WTC11 (cell line): ENCODE measurements around the gene PDIK1L. TPM values are rescaled to one million over a fixed set of nuclear protein-coding genes. Genes with fewer than 3 reads are reported as not detected.
"Not testable (repeated sequence)": the region's sequence is repeated elsewhere in the genome, so short reads cannot be mapped to it uniquely, and the experiment has no call there.

Source experiments
- ATAC-seq: fragments of 200-7000 bp; cut with Tn5 transposase; 2 replicates; pipeline ENCODE4 v1.10.0; 2021; ENCODE audit warnings: mild to moderate bottlenecking, moderate library complexity
- CTCF ChIA-PET: fragments of 300-600 bp; sonication (Branson Sonifier 250); formaldehyde crosslinking; loops from one replicate; lab custom pipeline; 2021; ENCODE audit warnings: antibody characterized with exemption; lab: Charles Lee
- POLR2A ChIA-PET: fragments of 350-600 bp; sonication (Branson Sonifier 250); formaldehyde crosslinking; loops from one replicate; lab custom pipeline; 2021; ENCODE audit warnings: antibody characterized with exemption; lab: Charles Lee
- DNase-seq: peaks from one replicate; pipeline ENCODE4 v3.0.0; 2021; ENCODE audit warnings: low spot score
- H3K27ac Mint-ChIP-seq: 2 replicates; pipeline ENCODE4 v1.8.0; 2021; ENCODE audit warnings: mixed read lengths
- H3K27me3 Mint-ChIP-seq: 2 replicates; pipeline ENCODE4 v1.8.0; 2021; ENCODE audit warnings: low read depth, mild to moderate bottlenecking, moderate library complexity, mixed read lengths
- H3K36me3 Mint-ChIP-seq: 2 replicates; pipeline ENCODE4 v1.8.0; 2021; ENCODE audit warnings: mixed read lengths
- H3K4me1 Mint-ChIP-seq: 2 replicates; pipeline ENCODE4 v1.8.0; 2022; ENCODE audit warnings: mixed read lengths
- H3K4me3 Mint-ChIP-seq: 2 replicates; pipeline ENCODE4 v1.8.0; 2021; ENCODE audit warnings: mild to moderate bottlenecking, moderate library complexity, mixed read lengths
- H3K9me3 Mint-ChIP-seq: 2 replicates; pipeline ENCODE4 v1.8.0; 2021; ENCODE audit warnings: mixed read lengths
- CBFB ChIP-seq: sonication (generic); formaldehyde crosslinking; IDR thresholded peaks from 2 replicates; pipeline ENCODE4 v1.8.1; 2022; ENCODE audit warnings: mild to moderate bottlenecking, low read depth, missing genetic modification reagents
- CREM ChIP-seq: sonication (generic); formaldehyde crosslinking; IDR thresholded peaks from 2 replicates; pipeline ENCODE4 v1.8.1; 2022; ENCODE audit warnings: mild to moderate bottlenecking, missing genetic modification reagents, moderate library complexity
- EMX1 ChIP-seq: fragments of 250-450 bp; sonication (Bioruptor Pico); IDR thresholded peaks from 2 replicates; pipeline ENCODE4 v1.8.0; 2021; ENCODE audit warnings: mild to moderate bottlenecking
- FOXP1 ChIP-seq: sonication (generic); formaldehyde crosslinking; IDR thresholded peaks from 2 replicates; pipeline ENCODE4 v1.8.0; 2022; ENCODE audit warnings: missing genetic modification reagents, mild to moderate bottlenecking, moderate library complexity, borderline replicate concordance
- NFYB ChIP-seq: sonication (generic); formaldehyde crosslinking; conservative IDR thresholded peaks from 2 replicates; pipeline ENCODE4 v1.8.0; 2022; ENCODE audit warnings: low read depth, missing genetic modification reagents
- SMAD4 ChIP-seq: sonication (generic); formaldehyde crosslinking; IDR thresholded peaks from 2 replicates; pipeline ENCODE4 v1.8.0; 2022; ENCODE audit warnings: mild to moderate bottlenecking, missing genetic modification reagents
- ZNF121 ChIP-seq: sonication (generic); formaldehyde crosslinking; IDR thresholded peaks from 2 replicates; pipeline ENCODE4 v1.8.0; 2023; ENCODE audit warnings: missing genetic modification reagents
- ZNF138 ChIP-seq: sonication (generic); formaldehyde crosslinking; conservative IDR thresholded peaks from 2 replicates; pipeline ENCODE4 v1.8.1; 2022; ENCODE audit warnings: mild to moderate bottlenecking, moderate library complexity, missing genetic modification reagents
- ZNF219 ChIP-seq: sonication (generic); formaldehyde crosslinking; IDR thresholded peaks from 2 replicates; pipeline ENCODE4 v1.8.0; 2023; ENCODE audit warnings: missing genetic modification reagents, mild to moderate bottlenecking, borderline replicate concordance
- total RNA-seq: library from RNA; stranded (reverse); gene quantifications from 3 replicates; pipeline ENCODE4 v1.2.3, GENCODE V29; 2021
- TF ChIP-seq, protein P1 (sequence below): fragments of 250-450 bp; sonication (Bioruptor Pico); IDR thresholded peaks from 2 replicates; pipeline ENCODE4 v2.1.2; 2022; ENCODE audit warnings: mild to moderate bottlenecking, moderate library complexity
- TF ChIP-seq, protein P2 (sequence below): fragments of 250-450 bp; sonication (Bioruptor Pico); IDR thresholded peaks from 2 replicates; pipeline ENCODE4 v1.9.0; 2021; ENCODE audit warnings: mild to moderate bottlenecking, borderline replicate concordance
- TF ChIP-seq, protein P3 (sequence below): sonication (generic); formaldehyde crosslinking; IDR thresholded peaks from 2 replicates; pipeline ENCODE4 v1.8.1; 2022; ENCODE audit warnings: mild to moderate bottlenecking, missing genetic modification reagents, moderate library complexity, borderline replicate concordance
- TF ChIP-seq, protein P4 (sequence below): sonication (generic); formaldehyde crosslinking; IDR thresholded peaks from 2 replicates; pipeline ENCODE4 v1.8.0; 2023; ENCODE audit warnings: missing genetic modification reagents, mild to moderate bottlenecking, borderline replicate concordance
- TF ChIP-seq, protein P5 (sequence below): sonication (generic); formaldehyde crosslinking; IDR thresholded peaks from 2 replicates; pipeline ENCODE4 v1.8.0; 2022; ENCODE audit warnings: mild to moderate bottlenecking, missing genetic modification reagents

The PDIK1L gene
- total RNA-seq, 1 experiment from 2014 or later: 5.5 TPM

DNA sequence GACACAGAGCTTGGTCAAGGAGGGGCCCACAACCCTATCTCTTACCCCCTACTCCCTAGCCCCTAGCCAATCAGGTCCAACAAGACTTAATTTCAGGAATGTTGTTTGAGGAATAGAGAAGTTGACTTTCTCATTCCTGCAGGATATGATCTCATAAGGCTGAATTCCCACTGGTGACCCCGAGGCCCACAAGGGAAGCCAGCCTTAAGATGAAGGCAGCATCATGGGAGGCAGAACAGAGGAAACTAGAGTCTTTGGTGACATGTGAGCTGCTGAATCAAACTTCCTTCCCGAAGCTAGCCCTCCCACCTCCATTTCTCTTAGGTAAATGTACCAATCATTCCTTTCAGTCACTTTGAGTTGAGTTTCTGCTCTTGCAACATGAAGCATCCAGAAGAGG is 9.1 kb upstream of the PDIK1L start (continued):
- TF ChIP-seq, protein P1, sequence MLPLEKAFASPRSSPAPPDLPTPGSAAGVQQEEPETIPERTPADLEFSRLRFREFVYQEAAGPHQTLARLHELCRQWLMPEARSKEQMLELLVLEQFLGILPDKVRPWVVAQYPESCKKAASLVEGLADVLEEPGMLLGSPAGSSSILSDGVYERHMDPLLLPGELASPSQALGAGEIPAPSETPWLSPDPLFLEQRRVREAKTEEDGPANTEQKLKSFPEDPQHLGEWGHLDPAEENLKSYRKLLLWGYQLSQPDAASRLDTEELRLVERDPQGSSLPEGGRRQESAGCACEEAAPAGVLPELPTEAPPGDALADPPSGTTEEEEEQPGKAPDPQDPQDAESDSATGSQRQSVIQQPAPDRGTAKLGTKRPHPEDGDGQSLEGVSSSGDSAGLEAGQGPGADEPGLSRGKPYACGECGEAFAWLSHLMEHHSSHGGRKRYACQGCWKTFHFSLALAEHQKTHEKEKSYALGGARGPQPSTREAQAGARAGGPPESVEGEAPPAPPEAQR: no peak
- no peak for TF ChIP-seq ZNF219

DNA sequence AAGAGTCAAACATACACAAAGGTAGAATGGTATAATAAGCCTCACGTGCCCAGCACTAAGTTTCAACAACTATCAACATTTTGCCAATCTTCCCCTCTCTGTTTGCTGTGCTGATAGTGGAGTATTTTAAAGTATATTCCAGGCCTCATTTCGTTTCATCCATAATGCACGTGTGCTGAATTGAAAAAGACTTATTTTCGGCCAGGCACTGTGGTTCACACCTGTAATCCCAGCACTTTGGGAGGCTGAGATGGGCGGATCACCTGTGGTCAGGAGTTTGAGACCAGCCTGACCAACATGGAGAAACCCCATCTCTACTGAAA is 6.4 kb upstream of the PDIK1L start:
- ChIA-PET POLR2A (interaction anchor here (1.0 kb wide), 1 partner anchor 40 kb away, joined by 3 read pairs; no protein-coding TSS in a partner anchor), CTCF (interaction anchor here (0.6 to 4.3 kb wide), 24 partner anchors 10 to 305 kb away, joined by 3 to 35 read pairs (median 4); partner anchors contain the start of genes CATSPER4, CEP85 and CNKSR1)
- not testable (repeated sequence) for DNase-seq, ATAC-seq, H3K9me3 Mint-ChIP-seq, H3K4me3 Mint-ChIP-seq, H3K27ac Mint-ChIP-seq, H3K36me3 Mint-ChIP-seq
- Mint-ChIP-seq H3K27me3 (peaks cover 19% of the 10 kb centered on the region), H3K4me1 (peaks cover 11% of the 10 kb centered on the region)

DNA sequence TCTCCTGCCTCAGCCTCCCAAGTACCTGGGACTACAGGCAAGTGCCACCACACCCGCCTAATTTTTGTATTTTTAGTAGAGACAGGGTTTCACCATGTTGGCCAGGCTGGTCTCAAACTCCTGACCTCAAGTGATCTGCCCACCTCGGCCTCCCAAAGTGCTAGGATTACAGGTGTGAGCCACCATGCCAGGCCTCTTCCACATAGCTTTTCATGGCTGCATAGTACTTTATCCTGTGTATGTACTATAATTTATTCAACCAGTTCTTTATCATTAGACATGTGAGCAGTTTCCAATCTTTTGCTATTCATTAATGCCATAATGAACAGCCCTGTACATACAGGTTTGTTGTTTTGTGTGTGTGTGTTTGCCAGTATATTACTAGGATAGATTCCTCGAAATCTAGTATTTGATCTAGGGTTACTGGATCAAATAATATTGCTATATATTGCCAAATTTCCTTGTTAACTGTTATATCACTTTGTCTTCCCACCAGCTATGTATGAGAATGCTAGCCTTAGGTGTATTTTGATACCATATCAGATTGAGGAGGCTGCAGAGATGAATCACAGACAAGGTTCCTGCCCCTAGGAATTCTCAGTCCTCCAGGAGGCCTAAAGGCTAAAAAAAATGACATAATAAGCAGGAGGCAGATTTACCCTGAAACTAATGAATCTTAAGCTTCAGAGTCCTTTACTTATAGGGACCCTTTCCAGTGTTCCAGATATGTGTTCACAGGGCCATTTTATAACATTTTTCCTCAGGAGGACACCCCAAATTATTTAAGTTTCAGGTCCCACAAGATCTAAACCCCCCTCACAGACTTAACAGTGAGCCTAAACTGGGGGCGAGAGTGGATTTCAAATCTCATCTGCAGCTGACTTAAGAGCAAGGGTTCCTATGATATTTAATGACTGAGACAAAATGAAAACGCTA is 2.1 kb upstream of the PDIK1L start:
- H3K4me1 Mint-ChIP-seq: peaks cover 28% of the 10 kb centered on the region
- no peaks in the 10 kb centered on the region for H3K9me3 Mint-ChIP-seq
- DNase-seq: no peak
- TF ChIP-seq, protein P2, sequence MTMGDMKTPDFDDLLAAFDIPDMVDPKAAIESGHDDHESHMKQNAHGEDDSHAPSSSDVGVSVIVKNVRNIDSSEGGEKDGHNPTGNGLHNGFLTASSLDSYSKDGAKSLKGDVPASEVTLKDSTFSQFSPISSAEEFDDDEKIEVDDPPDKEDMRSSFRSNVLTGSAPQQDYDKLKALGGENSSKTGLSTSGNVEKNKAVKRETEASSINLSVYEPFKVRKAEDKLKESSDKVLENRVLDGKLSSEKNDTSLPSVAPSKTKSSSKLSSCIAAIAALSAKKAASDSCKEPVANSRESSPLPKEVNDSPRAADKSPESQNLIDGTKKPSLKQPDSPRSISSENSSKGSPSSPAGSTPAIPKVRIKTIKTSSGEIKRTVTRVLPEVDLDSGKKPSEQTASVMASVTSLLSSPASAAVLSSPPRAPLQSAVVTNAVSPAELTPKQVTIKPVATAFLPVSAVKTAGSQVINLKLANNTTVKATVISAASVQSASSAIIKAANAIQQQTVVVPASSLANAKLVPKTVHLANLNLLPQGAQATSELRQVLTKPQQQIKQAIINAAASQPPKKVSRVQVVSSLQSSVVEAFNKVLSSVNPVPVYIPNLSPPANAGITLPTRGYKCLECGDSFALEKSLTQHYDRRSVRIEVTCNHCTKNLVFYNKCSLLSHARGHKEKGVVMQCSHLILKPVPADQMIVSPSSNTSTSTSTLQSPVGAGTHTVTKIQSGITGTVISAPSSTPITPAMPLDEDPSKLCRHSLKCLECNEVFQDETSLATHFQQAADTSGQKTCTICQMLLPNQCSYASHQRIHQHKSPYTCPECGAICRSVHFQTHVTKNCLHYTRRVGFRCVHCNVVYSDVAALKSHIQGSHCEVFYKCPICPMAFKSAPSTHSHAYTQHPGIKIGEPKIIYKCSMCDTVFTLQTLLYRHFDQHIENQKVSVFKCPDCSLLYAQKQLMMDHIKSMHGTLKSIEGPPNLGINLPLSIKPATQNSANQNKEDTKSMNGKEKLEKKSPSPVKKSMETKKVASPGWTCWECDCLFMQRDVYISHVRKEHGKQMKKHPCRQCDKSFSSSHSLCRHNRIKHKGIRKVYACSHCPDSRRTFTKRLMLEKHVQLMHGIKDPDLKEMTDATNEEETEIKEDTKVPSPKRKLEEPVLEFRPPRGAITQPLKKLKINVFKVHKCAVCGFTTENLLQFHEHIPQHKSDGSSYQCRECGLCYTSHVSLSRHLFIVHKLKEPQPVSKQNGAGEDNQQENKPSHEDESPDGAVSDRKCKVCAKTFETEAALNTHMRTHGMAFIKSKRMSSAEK (CRISPR knock-in tag): no peak
- TF ChIP-seq EMX1: no peak
- no peak for TF ChIP-seq CBFB
- TF ChIP-seq, protein P1: no peak
- TF ChIP-seq, protein P3, sequence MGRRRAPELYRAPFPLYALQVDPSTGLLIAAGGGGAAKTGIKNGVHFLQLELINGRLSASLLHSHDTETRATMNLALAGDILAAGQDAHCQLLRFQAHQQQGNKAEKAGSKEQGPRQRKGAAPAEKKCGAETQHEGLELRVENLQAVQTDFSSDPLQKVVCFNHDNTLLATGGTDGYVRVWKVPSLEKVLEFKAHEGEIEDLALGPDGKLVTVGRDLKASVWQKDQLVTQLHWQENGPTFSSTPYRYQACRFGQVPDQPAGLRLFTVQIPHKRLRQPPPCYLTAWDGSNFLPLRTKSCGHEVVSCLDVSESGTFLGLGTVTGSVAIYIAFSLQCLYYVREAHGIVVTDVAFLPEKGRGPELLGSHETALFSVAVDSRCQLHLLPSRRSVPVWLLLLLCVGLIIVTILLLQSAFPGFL (CRISPR knock-in tag): no peak
- no peak for TF ChIP-seq CREM (CRISPR knock-in tag)
- no peak for TF ChIP-seq FOXP1 (CRISPR knock-in tag)
- TF ChIP-seq ZNF138 (CRISPR knock-in tag): no peak
- TF ChIP-seq ZNF121 (CRISPR knock-in tag): no peak
- TF ChIP-seq SMAD4 (CRISPR knock-in tag): no peak
- TF ChIP-seq, protein P4, sequence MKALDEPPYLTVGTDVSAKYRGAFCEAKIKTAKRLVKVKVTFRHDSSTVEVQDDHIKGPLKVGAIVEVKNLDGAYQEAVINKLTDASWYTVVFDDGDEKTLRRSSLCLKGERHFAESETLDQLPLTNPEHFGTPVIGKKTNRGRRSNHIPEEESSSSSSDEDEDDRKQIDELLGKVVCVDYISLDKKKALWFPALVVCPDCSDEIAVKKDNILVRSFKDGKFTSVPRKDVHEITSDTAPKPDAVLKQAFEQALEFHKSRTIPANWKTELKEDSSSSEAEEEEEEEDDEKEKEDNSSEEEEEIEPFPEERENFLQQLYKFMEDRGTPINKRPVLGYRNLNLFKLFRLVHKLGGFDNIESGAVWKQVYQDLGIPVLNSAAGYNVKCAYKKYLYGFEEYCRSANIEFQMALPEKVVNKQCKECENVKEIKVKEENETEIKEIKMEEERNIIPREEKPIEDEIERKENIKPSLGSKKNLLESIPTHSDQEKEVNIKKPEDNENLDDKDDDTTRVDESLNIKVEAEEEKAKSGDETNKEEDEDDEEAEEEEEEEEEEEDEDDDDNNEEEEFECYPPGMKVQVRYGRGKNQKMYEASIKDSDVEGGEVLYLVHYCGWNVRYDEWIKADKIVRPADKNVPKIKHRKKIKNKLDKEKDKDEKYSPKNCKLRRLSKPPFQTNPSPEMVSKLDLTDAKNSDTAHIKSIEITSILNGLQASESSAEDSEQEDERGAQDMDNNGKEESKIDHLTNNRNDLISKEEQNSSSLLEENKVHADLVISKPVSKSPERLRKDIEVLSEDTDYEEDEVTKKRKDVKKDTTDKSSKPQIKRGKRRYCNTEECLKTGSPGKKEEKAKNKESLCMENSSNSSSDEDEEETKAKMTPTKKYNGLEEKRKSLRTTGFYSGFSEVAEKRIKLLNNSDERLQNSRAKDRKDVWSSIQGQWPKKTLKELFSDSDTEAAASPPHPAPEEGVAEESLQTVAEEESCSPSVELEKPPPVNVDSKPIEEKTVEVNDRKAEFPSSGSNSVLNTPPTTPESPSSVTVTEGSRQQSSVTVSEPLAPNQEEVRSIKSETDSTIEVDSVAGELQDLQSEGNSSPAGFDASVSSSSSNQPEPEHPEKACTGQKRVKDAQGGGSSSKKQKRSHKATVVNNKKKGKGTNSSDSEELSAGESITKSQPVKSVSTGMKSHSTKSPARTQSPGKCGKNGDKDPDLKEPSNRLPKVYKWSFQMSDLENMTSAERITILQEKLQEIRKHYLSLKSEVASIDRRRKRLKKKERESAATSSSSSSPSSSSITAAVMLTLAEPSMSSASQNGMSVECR (CRISPR knock-in tag): no peak
- TF ChIP-seq NFYB (CRISPR knock-in tag): no peak
- TF ChIP-seq, protein P5, sequence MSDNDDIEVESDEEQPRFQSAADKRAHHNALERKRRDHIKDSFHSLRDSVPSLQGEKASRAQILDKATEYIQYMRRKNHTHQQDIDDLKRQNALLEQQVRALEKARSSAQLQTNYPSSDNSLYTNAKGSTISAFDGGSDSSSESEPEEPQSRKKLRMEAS (CRISPR knock-in tag): no peak
- ATAC-seq: no peak
- POLR2A ChIA-PET: no interaction called here
- no peak overlapping the region for H3K27ac Mint-ChIP-seq
- 0 out of 2 replicates have a peak, but pooled peaks cover under 1% of the 10 kb centered on the region for H3K36me3 Mint-ChIP-seq
- peak overlapping the region; percentile 92 for H3K4me3 Mint-ChIP-seq
- CTCF ChIA-PET: interaction anchor here (0.7 to 5.1 kb wide), 2 partner anchors 36 to 55 kb away, joined by 3 to 41 read pairs; no protein-coding TSS in a partner anchor
- peaks cover 17% of the 10 kb centered on the region for H3K27me3 Mint-ChIP-seq
